Heart right ventricle (tissue), 16 donors: ENCODE measurements around the gene GUCA2A. TPM values are rescaled to one million over a fixed set of nuclear protein-coding genes. Genes with fewer than 3 reads are reported as not detected.

ENCODE experiments used
- ATAC-seq, 8 donors: fragments of 200-7000 bp; cut with Tn5 transposase; one replicate each; pipeline ENCODE4 v1.9.1; 2020; ENCODE audit warnings: mild to moderate bottlenecking in 8 of 8, moderate library complexity in 8 of 8, moderate number of reproducible peaks in 1 of 8
- DNase-seq, 2 donors: peaks; one replicate each; pipeline ENCODE4 v3.0.0-alpha.2; 2020
- H3K27ac ChIP-seq, 10 donors: fragments of 200-600 bp; sonication (generic) in 2 of 10; one replicate each; pipeline versions ENCODE4 v1.5.0 to v1.8.0; 2020 to 2022; ENCODE audit warnings: mild to moderate bottlenecking in 3 of 10
- H3K27me3 ChIP-seq, 7 donors: fragments of 200-600 bp; one replicate each; pipeline ENCODE4 v1.8.0; 2021 to 2022; ENCODE audit warnings: mild to moderate bottlenecking in 2 of 7
- H3K36me3 ChIP-seq, 9 donors: fragments of 200-600 bp; sonication (generic) in 1 of 9; one replicate each; pipeline versions ENCODE4 v1.5.0 to v1.8.0; 2020 to 2022; ENCODE audit warnings: mild to moderate bottlenecking in 2 of 9
- H3K4me1 ChIP-seq, 9 donors: fragments of 200-600 bp; sonication (generic) in 1 of 9; one replicate each; pipeline versions ENCODE4 v1.5.0 to v1.8.0; 2020 to 2022; ENCODE audit warnings: mild to moderate bottlenecking in 4 of 9
- H3K4me3 ChIP-seq, 10 donors: fragments of 200-600 bp; sonication (generic) in 2 of 10; one replicate each; pipeline versions ENCODE4 v1.5.0 to v1.8.0; 2020 to 2022; ENCODE audit warnings: mild to moderate bottlenecking in 7 of 10, moderate library complexity in 2 of 10
- H3K9me3 ChIP-seq, 11 donors: fragments of 200-600 bp in 10 of 11; sonication (generic) in 2 of 11; one replicate each; pipeline versions ENCODE4 v1.5.0 to v1.8.0; 2013 to 2022; ENCODE audit warnings: mild to moderate bottlenecking in 2 of 11, control low read depth in 1 of 11, moderate library complexity in 1 of 11
- WGBS, 2 donors: extraction: QIAGEN DNeasy Blood & Tissue Kit; methylation state at CpG; one replicate each; pipeline ENCODE4 v1.1.7; 2013; ENCODE audit warnings: inconsistent platforms in 1 of 2; 5-methylcytosine and 5-hydroxymethylcytosine counted together
- intact Hi-C, 10 donors: fragments of 100-400 bp; cut with DNase I; formaldehyde crosslinking; loops; one replicate each; pipeline versions ENCODE4 v1.11.1 to v1.14.2; 2022
- polyA plus RNA-seq, 2 donors: library from polyadenylated mRNA; stranded (reverse); fragments of 200-250 nt; gene quantifications; one replicate each; pipeline ENCODE4 v1.2.3, GENCODE V29; 2013
- total RNA-seq, 10 donors: library from RNA; stranded (reverse); fragmentation: NEBNext Ultra II Directional in 3 of 10; extraction: Animal tissue kit (Norgen Biotek cat#: 25700) in 3 of 10; gene quantifications; one replicate each; pipeline versions ENCODE4 v1.2.1 to v1.2.4, GENCODE V29; 2021 to 2023
- TF ChIP-seq, protein P1 (sequence below), 9 donors: fragments of 200-600 bp; sonication (generic) in 2 of 9; IDR thresholded peaks; one replicate each; pipeline versions ENCODE4 v1.5.0 to v1.8.0; 2021 to 2022; ENCODE audit warnings: antibody characterized with exemption in 9 of 9, mild to moderate bottlenecking in 5 of 9, moderate library complexity in 1 of 9
- donor health status: Arrhythmogenic right ventricular cardiomyopathy.
- donor health status: ischemic (EF 13 %, LVEDD 7.1; RV severe dilation, severe dysfunction).
- donor health status: healthy with polysubstance abuse.
- donor health status: DM: no; HTN: yes; CAD: no.
- donor health status: DM: no; HTN: no; CAD: no.
- donor health status: ischemic (EF 25% LVEDD 6.9; RV normal size, moderate dysfunction).
- donor health status: ischemic (EF 25% LVEDD 5.7; RV mildly dilated, moderate dysfunction).
- donor health status: healthy.
- donor health status: DM: yes; HTN: yes; CAD: no.
- donor health status: Ischemic cardiomyopathy.
- donor health status: ischemic (EF 35%, LVEDD 5.7; RV mildly dilated, moderate dysfunction).
- donor health status: nonischemic (EF 11% LVEDD 7.7; RV severe dilation, severe dysfunction).
- donor health status: DM: yes; HTN: yes; CAD: no.
- donor health status: PGD.
- donor health status: ischemic (EF 29% LVEDD 5.4; RV normal size, mild dysfunction).
- donor health status: nonischemic (EF 23%, LVEDD 6.1; RV moderate dilation, normal function).

The GUCA2A gene
- total and polyA plus RNA-seq, 12 donors, result not detected

DNA sequence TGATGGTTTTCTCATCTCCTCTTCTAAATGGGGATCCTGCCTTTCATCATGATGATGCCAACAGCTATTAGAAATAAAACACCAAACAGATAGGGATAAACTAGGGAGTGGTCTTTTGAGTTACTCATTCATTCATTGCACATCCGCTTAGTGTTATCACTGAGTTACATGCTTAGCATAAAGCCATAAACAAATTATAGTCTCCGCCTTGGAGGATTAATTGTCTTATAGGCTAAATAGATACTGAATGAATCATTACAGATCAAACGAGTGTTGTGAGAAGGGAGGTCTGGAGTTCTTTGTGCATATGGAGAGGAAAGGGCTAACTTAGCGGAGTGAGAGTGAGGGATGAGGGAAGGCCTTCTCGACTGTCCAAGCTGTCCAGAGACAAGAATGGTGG, 31.2 kb downstream of the GUCA2A start:
- H3K27ac ChIP-seq, result no peak overlapping the region
- intact Hi-C loops, result no loop called here
- no peak overlapping the region for H3K4me3 ChIP-seq
- H3K27me3 ChIP-seq, result peaks cover 0 to 13% (median 3%) of the 10 kb centered on the region in 7 donors
- H3K9me3 ChIP-seq, result no peaks in the 10 kb centered on the region
- 89 to 94% methylated on average over 5 of the region's 5 CpGs for WGBS, 2 donors
- H3K36me3 ChIP-seq, result no peaks in the 10 kb centered on the region
- DNase-seq (no peak), ATAC-seq (no peak)
- H3K4me1 ChIP-seq, result no peaks in the 10 kb centered on the region
- TF ChIP-seq, protein P1, sequence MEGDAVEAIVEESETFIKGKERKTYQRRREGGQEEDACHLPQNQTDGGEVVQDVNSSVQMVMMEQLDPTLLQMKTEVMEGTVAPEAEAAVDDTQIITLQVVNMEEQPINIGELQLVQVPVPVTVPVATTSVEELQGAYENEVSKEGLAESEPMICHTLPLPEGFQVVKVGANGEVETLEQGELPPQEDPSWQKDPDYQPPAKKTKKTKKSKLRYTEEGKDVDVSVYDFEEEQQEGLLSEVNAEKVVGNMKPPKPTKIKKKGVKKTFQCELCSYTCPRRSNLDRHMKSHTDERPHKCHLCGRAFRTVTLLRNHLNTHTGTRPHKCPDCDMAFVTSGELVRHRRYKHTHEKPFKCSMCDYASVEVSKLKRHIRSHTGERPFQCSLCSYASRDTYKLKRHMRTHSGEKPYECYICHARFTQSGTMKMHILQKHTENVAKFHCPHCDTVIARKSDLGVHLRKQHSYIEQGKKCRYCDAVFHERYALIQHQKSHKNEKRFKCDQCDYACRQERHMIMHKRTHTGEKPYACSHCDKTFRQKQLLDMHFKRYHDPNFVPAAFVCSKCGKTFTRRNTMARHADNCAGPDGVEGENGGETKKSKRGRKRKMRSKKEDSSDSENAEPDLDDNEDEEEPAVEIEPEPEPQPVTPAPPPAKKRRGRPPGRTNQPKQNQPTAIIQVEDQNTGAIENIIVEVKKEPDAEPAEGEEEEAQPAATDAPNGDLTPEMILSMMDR (IDR thresholded peaks at IDR 0.05), result no peak

DNA sequence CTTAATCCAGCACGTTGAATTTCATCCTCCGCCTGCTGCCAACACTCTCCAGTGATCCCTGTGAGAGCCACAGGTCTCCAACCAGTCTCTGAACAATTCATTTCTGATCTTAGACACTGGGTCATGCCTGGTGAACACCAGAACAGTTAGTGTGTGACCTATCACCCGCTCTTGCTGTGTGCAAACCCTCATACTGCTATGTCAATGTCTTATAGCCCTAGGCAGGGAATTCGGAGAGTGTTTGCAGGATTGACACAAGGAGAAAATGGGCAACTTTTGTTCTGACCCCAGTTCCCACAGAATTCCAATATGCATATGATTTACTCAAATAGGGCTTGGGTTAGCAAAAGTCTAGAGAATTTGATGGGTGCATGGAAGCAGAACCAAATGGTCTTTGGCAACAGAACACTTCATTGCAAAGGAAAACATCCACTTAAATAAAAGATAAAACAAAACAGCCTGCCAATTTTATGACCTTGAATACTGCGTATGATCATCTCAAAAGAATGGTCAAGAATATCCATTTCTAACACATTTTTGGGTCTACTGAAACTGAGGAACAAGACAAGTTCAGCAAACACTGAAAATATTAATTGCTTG, 34.4 kb downstream of the GUCA2A start:
- Histone ChIP-seq H3K27ac (no peak overlapping the region), H3K4me3 (no peak overlapping the region), H3K36me3 (no peaks in the 10 kb centered on the region), H3K9me3 (no peaks in the 10 kb centered on the region), H3K27me3 (peaks cover 0 to 13% (median 3%) of the 10 kb centered on the region in 7 donors), H3K4me1 (no peaks in the 10 kb centered on the region)
- ATAC-seq, result no peak
- WGBS, 2 donors, result 79% methylated on average over 5 of the region's 5 CpGs
- TF ChIP-seq, protein P1 (IDR thresholded peaks at IDR 0.05), result no peak
- DNase-seq, result no peak
- intact Hi-C loops, result no loop called here

DNA sequence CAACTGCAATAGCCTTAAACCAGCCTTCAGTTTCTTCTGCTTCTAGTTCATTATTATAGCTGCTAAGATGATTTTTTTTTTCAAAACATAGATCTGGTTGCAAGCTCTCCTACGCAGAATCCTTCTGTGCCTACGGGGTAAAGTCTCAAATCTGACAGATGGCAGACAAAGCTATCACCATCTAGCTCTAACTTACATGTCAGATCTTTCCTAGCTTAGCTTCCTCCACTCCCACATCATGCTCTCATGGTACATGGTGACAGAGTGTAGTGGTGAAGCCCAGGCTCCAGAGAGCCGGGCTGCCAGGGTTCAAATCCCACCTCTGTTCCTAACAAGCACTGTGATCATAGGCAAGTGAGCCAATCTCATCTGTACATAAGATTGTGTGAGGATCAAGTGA, 35.6 kb downstream of the GUCA2A start:
- no peak overlapping the region for H3K4me3 ChIP-seq
- WGBS, 2 donors, result 66 to 71% methylated on average over 3 of the region's 3 CpGs
- DNase-seq (no peak), ATAC-seq (no peak)
- intact Hi-C loops, result no loop called here
- H3K27me3 ChIP-seq, result peaks cover 0 to 13% (median 3%) of the 10 kb centered on the region in 7 donors
- no peak overlapping the region for H3K27ac ChIP-seq
- H3K9me3 ChIP-seq, result no peaks in the 10 kb centered on the region
- no peaks in the 10 kb centered on the region for H3K36me3 ChIP-seq
- TF ChIP-seq, protein P1 (IDR thresholded peaks at IDR 0.05), result no peak
- H3K4me1 ChIP-seq, result no peaks in the 10 kb centered on the region

DNA sequence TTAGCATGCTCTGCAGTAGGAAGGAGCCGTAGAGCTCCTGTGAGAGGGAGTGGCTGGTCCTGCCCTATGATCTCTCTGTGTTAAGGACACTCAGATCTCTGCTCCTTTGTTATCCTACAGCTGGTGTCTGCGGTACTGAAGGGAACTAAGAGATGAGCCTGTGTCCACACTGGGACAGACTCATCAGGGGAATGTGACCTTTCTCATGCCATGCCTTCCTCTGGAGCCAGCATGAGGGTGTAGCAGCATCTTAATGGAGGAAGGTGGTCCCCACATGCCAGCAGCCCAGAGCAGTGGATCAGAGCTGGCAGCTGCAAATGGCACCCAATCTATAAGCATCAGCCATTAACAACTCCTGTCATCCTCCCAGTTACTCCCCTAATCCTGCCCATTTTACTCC, 36.0 kb downstream of the GUCA2A start:
- intact Hi-C loops, result no loop called here

More for the DNA sequence above, 36.0 kb downstream of the GUCA2A start:
- Histone ChIP-seq H3K9me3 (no peaks in the 10 kb centered on the region), H3K36me3 (no peaks in the 10 kb centered on the region), H3K27ac (no peak overlapping the region), H3K27me3 (peaks cover 0 to 13% (median 3%) of the 10 kb centered on the region in 7 donors), H3K4me3 (no peak overlapping the region), H3K4me1 (no peaks in the 10 kb centered on the region)
- no peak for DNase-seq
- TF ChIP-seq, protein P1 (IDR thresholded peaks at IDR 0.05), result no peak
- WGBS, 2 donors, result 62 to 65% methylated on average over 2 of the region's 2 CpGs
- ATAC-seq, result no peak
